GM10248 (cell line): ENCODE data around the gene NUBP2.

ENCODE experiments used
- CTCF ChIA-PET: fragments of 300-600 bp; sonication (Branson Sonifier 250); formaldehyde crosslinking; extraction: SDS; loops from one replicate; lab custom pipeline; 2021; ENCODE audit warnings: antibody characterized with exemption; lab: Yijun Ruan, JAX
- POLR2A ChIA-PET: fragments of 350-650 bp; sonication (Branson Sonifier 250); formaldehyde crosslinking; extraction: SDS; loops from one replicate; lab custom pipeline; 2020; ENCODE audit warnings: antibody characterized with exemption; lab: Yijun Ruan, JAX
- DNase-seq: peaks from one replicate; pipeline ENCODE4 v3.0.0; 2012; ENCODE audit errors: extremely low spot score
- TF ChIP-seq, protein P1 (sequence below): IDR thresholded peaks from 2 replicates; pipeline ENCODE4 v1.5.1; 2012; ENCODE audit warnings: mild to moderate bottlenecking, low read depth; ENCODE audit errors: extremely low read depth, missing control alignments, control extremely low read depth

The NUBP2 gene, protein sequence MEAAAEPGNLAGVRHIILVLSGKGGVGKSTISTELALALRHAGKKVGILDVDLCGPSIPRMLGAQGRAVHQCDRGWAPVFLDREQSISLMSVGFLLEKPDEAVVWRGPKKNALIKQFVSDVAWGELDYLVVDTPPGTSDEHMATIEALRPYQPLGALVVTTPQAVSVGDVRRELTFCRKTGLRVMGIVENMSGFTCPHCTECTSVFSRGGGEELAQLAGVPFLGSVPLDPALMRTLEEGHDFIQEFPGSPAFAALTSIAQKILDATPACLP

DNA sequence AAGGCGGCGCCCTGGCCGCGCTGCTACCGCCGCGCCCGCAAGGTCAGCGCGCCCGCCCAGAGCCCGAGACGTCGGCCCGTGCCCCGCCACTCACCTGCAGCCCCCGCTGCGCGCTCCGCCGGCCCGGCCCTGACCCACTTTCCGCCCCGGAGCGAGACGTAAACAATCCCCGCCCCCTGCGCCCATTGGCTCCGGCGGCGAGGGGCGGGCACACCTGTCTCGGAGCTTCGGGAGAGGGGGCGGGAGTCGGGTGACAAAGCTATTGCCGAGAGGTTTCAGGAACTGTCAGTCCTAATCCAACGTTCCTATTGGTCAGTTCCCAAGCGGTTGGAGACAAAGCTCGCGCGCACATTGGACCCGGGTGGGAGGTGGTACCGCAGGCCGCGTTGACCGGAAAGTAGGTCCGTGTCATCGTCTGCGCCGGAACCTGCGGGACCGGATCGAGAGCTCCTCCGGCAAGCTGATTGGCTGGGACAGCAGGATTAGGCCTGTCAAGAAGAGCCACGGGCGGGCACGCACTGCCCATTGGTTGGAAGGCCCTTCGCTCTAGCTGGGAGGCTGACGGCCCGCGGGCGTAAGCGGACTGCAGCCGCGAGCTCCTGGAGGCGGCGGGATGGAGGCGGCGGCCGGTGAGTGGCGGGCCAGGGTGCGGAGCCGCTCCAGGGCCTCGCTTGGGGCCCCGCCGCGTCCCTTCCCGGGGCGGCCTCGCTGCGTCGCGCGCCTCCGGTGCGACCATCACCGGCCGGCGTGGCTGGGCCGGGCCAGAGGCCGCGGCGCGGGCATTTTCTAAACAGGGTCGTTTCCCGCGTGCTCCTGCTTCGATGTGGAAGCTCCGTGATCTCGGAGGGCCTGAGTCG, at the start of gene NUBP2, which contains the start of gene SPSB3:
NUBP2 (plus strand) TSS at position 553 of the 857 bp plus-strand sequence; CDS start at position 614, 61 bp downstream.
SPSB3 (minus strand) TSS at position 164 of the 857 bp plus-strand sequence. CDS start 1,088 bp downstream, outside the sequence.
- CTCF ChIA-PET = interaction anchor here (0.8 to 2.0 kb wide), 13 partner anchors 9 to 1144 kb away, joined by 3 to 17 read pairs (median 5); partner anchors contain the start of genes EME2, IGFALS, MAPK8IP3 and MRPS34

DNA sequence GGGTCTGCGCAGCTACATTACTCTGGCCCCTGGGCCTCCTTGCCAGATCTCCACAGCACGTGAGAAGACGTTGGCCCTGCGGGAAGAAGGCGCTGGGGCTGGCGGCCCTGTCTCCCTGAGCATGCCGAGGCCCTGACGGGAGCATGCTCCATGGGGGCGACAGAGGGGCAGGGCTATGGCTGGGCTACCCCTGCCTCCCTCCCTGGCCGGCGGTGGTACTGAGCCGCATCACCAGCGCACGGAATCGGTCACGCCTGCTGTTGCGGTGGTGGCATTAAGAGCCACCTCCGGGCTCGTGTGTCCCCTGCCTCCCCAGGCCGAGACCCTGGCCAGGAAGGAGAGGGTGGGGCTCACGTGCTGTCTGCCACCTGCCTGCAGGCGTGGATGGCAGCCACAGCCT, 48.6 kb upstream of the NUBP2 start:
- ChIA-PET CTCF (no interaction called here), POLR2A (no interaction called here)
- DNase-seq = no peak
- TF ChIP-seq, protein P1, sequence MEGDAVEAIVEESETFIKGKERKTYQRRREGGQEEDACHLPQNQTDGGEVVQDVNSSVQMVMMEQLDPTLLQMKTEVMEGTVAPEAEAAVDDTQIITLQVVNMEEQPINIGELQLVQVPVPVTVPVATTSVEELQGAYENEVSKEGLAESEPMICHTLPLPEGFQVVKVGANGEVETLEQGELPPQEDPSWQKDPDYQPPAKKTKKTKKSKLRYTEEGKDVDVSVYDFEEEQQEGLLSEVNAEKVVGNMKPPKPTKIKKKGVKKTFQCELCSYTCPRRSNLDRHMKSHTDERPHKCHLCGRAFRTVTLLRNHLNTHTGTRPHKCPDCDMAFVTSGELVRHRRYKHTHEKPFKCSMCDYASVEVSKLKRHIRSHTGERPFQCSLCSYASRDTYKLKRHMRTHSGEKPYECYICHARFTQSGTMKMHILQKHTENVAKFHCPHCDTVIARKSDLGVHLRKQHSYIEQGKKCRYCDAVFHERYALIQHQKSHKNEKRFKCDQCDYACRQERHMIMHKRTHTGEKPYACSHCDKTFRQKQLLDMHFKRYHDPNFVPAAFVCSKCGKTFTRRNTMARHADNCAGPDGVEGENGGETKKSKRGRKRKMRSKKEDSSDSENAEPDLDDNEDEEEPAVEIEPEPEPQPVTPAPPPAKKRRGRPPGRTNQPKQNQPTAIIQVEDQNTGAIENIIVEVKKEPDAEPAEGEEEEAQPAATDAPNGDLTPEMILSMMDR = no peak

More for the DNA sequence above, at the start of gene NUBP2, which contains the start of gene SPSB3:
- POLR2A ChIA-PET = interaction anchor here (0.6 to 2.4 kb wide), 7 partner anchors 8 to 373 kb away, joined by 4 to 24 read pairs (median 6); partner anchors contain the start of genes EME2, MRPS34, NME3 and RPS2
- TF ChIP-seq, protein P1 = no peak
- DNase-seq = peak; percentile 98

DNA sequence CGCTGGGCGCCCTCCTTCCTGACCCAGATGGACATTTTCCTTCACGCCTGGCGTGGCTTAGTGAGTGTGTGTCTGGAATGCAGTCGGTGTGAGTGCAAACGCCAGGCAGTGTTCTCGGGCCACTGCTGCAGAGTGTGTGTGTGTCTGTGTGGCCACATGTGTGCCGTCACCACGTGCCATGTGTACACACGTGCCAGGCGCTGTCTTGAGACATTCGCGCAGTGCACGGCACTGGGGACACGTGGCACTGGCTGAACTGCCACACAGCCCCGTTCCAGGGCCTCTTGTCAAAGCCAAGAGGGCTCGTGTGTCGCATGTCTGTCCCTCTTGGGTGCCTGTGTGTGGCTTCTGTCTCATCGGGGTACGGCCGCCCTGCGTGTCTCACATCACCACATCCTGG, 47.9 kb upstream of the NUBP2 start:
- no peak for DNase-seq
- ChIA-PET CTCF (no interaction called here), POLR2A (no interaction called here)
- TF ChIP-seq, protein P1 = no peak

DNA sequence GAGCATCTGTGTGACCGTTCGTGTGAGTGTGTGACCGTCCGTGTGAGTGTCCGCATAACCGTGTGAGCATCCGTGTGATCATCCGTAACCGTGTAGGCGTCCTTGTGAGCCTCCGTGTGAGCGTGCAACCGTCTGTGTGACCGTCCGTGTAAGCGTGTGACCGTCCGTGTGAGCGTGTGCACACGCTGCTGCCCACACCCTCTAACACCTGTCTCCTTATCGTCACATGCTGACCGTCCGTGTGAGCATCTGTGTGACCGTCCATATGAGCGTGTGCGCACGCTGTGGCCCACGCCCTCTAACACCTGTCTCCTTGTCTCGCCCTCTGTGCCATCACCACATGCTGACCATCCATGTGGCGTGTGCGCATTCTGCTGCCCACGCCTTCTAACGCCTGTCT, 42.5 kb upstream of the NUBP2 start:
- TF ChIP-seq, protein P1 = no peak
- ChIA-PET POLR2A (no interaction called here), CTCF (no interaction called here)
- no peak for DNase-seq

DNA sequence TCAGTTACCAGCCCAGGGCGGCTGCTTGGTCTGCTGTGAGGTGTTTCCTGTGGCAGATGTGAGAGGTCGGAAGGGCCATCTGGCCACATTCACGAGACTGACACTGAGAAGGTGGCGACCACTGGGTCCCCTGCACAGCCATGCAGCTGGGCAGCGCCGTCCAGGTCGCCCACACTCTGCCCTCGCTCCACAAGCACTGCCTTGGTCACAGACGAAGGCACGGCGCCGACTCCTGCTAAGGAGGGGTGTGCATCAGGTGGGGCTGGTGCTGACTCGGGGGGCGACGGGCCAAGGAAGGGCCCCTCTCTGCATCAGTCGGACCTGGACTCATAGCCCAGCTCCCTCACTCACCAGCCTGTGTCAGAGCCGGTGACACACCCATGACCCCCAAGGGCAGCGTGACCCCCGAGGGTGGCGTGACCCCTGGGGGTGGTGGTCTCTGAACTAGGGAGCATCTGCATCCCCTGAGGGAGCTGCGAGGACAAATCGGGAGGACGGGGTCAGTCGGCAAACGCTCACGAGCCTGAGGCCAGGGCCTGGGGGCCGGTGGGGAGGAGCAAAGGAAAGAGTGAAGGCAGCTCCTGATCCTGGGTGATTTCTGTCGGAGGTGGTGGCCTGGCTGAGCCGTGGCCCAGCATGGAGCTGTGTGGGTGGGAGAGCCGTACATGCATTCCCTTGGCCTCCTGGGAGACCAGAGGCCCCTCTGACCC, 41.8 kb upstream of the NUBP2 start:
- no peak for DNase-seq
- POLR2A ChIA-PET = interaction anchor here (0.5 kb wide), 1 partner anchor 20 kb away, joined by 5 read pairs; no protein-coding TSS in a partner anchor
- CTCF ChIA-PET = no interaction called here
- TF ChIP-seq, protein P1 = no peak
